ELR (cell line): ENCODE results near the gene IMPG1.

ENCODE experiments used
- DNase-seq: peaks from one replicate; pipeline ENCODE4 v3.0.0-alpha.2; 2015; ENCODE audit warnings: low read depth

The IMPG1 gene

DNA sequence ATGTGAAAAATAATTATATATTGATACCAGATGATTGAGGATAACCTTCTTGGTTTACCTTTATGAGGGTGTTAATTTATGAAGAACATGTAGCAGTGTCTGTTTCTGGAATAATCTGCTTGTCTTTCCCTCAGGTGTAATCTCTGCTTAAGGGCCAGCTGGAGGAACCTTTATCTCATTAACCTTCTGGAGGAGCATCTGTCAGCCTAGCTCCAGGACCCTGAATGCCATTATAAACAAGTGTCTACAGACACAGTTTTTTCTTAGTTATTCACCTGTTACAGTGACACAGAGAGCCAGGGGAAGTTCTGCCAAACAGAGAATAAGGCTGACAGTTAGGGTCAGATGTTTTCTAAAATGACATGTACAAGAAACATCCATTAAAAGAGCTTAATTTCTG is at the start of gene IMPG1:
TSS of gene IMPG1 (minus strand) at position 101 of the 400 bp plus-strand sequence. CDS start 174 bp downstream, outside the sequence.
- DNase-seq = no peak

- no peak for DNase-seq
These were observed 47.8 kb upstream of the IMPG1 start for GRCh38 chr6:76120302-76120701.

DNA sequence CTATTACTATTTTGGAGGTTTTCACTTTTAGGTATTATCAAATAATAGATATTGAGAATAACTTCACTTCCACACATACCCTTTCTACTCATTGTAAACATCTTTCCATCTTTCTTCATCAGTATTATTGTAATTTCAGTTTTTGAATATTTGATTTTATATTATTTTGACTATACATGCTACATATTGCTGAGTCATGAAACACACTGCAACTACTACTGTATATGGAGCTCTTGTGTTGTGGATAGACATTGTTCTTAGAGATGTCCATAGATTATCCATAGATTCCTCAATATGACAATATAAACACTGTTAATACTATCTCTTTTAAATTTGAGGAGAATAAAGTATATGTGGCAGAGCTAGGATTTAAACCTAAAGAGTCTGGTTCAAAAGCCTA is 819 bp upstream of the IMPG1 start:
- DNase-seq = no peak

GRCh38 chr6:76057469-76057868 is 15.0 kb downstream of the IMPG1 start:
- DNase-seq = no peak

DNA sequence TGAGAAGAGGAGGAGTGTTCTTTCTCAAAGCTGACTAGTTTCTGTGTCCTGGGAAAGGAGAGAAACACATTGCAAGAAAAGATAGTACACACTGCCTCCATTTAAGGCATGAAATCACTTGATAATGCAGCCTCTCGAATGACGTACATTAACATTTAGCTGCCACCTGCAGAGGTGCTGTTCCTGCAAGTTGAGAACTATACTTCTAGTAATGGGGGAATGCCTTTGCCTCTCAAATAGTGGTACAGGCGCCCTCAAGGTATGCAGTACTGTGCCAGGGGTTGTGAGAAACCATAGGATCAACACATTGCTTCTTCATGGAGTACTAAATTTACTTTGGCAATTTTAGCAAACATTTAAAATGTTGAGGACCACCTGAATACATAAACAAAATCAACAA is 20.1 kb downstream of the IMPG1 start:
- no peak for DNase-seq

GRCh38 chr6:76043690-76044089 is 28.8 kb downstream of the IMPG1 start:
- peak; percentile 0 for DNase-seq

DNA sequence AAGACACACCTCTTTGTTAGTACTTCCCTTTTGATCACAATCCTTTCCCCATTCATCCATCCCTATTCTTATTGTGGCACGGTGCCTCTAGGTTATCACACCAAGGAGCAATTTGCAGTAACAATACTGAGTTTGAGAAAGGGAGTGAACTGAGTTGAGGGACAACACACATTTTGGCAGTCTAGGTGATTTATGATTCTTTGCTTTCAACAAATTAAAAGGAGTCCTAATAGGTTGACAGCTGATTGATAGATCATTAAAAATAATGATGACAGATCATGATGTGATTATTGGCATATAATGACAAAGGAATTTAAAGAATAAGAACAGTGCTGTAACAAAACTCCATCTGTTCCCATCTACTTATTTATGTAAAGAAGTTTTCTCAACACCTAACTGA is 36.7 kb downstream of the IMPG1 start:
- no peak for DNase-seq

- DNase-seq = no peak
These were observed 46.4 kb downstream of the IMPG1 start for GRCh38 chr6:76026101-76026500.

GRCh38 chr6:76014626-76015530 is 57.6 kb downstream of the IMPG1 start:
- DNase-seq = no peak

GRCh38 chr6:76004202-76004601 is 68.3 kb downstream of the IMPG1 start:
- DNase-seq = no peak

- DNase-seq = no peak
These were observed 68.8 kb downstream of the IMPG1 start for GRCh38 chr6:76003686-76004085.

DNA sequence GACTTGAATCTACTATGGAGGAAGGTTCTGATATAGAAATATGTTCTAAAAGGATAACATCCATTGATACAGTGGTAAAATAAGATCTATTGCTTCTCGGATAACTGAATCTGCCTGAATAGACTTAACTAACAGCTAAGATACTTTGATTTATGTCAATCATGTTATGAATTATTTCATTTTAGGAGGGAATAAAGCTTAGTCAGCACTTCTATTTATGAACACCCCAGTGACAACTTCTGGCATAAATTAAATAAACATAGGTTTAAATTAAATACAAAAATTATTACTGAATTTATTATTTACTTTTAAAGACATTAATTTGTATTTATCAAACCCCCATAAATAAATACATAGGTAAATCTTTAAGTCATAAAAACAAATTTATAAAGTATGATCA is 69.3 kb downstream of the IMPG1 start:
- DNase-seq = no peak

DNA sequence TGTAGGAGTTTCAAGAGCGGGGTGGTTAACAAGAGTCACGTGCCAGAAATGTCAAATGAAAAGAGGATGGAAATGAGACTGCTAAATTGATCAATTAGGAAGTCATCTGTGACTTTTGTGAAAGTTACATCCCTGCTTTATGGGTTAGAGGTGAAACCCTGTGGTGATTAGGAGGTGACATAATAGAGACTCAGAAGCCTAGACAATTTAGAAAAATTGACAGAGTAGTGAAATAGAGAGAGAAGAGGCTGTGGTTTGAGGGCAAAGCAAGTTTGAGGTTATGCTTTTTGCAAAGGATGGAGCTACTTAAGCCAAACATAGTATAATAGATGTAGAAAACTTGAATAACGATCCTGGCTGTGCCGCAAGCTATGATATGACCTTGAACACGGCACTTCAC is 71.8 kb downstream of the IMPG1 start:
- DNase-seq = no peak

DNA sequence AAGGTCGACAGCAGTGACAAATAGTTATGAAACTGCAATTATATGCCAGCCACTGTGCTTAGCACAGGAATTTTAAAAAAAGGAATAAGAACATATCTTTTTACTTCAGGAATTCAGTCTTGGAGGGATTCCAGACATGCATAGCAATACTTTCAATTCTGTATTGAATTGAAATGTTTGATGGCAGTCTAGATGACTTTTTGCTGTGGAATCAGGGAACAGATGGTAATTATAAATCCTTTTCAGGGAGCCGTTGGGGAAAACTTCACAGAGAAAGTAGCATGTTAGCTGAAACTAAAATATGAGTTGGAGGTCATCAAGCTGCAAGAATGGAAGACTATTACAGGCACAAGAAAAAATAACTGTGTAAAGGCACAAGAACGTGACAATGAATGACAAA is 74.8 kb downstream of the IMPG1 start:
- no peak for DNase-seq

GRCh38 chr6:75993236-75994162 is 79.0 kb downstream of the IMPG1 start:
- DNase-seq = no peak

- DNase-seq = no peak
These were observed 80.5 kb downstream of the IMPG1 start for GRCh38 chr6:75991941-75992340.

DNA sequence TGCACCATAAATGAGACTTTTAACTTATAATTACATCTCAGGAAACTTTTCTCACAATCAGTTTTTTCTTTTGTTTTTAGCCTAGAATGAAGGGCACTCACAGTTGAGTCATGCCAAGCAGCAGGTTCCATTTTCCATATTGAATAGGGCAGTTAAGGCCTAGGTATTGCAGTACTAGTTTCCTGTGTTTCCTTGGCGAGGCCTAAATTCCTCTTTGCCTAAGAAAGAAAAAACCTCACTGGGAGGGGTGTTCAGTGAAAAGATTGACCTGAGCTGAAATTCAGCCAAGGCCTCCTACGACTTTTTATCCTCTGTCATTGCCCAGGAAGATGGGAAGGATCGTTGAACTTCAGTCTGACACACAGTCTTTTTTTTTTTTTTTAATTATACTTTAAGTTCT is 85.5 kb downstream of the IMPG1 start:
- DNase-seq = no peak

DNA sequence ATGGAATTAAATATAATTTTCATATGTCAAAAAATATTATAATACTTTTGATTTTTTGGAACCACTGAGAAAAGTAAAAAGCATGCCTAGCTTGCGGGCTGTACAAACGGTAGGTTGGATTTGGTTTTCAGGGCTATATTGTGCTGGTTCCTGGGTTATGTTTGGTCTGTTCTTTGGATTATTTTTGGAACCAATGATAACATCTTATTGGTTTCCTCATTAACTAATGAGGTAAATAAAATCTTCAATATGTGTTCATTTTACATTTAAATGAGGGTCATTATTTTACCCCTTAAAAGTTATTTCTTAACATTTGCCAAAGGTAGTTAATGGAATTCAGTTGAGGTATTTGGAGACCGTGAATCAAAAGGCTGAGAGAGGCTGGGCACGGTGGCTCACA is 96.6 kb downstream of the IMPG1 start:
- DNase-seq = no peak

DNA sequence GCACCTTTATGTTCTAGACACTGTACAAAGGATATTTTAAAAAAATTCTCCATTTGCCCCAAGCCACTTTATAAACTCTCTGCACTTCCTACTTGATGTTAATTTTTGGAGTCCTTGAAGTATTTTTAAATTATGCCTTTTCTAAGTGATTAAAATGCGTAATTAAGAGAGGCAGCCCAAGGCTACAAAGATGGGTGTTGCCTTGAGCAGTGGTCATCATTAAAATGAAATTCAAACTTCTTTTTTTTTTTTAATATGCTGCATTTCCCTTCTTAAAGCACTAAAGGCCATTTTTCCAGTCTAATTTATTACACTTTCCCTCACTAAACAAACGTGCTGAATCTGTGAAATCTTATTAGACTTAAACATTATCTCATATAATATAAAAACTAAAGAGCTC is 102.4 kb downstream of the IMPG1 start:
- DNase-seq = no peak

DNA sequence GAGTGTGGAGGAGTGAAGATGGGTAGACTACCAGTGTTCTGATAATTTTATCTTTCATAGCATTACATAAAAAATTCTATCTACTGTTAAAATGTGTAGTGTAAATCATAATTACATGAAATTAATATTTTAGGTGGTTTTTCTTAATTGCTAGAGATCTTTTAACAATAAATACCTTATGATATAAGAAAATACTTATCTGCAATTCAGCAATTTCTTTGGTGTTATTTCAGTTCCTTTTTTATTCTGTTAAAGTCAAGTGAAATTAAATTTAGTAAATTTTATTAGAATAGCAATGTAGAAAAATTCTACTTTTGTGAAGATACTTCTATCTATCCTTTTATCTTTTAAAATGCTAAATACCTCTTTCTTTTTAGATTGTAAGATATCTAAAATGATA is 104.3 kb downstream of the IMPG1 start:
- DNase-seq = no peak

DNA sequence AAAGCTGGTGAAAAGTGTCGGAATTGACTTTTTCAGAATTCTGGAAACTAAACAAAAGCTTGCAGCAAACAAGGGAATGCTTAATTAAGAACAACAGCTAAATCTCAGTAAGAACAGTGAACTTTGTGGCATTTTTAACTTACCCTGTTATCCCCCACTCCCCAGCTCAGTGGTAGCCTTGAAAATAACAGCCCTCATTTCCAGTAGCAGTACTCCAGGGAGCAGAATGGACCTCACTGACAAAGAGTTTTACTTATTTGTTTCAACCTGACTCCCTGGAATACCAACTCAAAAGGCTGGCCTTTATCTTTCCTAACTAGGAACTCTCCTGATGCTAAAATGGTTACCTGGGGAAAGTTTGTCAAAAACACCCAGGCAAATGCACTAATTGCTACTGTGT is 108.9 kb downstream of the IMPG1 start:
- DNase-seq = no peak

GRCh38 chr6:75952128-75952527 is 120.3 kb downstream of the IMPG1 start:
- no peak for DNase-seq

DNA sequence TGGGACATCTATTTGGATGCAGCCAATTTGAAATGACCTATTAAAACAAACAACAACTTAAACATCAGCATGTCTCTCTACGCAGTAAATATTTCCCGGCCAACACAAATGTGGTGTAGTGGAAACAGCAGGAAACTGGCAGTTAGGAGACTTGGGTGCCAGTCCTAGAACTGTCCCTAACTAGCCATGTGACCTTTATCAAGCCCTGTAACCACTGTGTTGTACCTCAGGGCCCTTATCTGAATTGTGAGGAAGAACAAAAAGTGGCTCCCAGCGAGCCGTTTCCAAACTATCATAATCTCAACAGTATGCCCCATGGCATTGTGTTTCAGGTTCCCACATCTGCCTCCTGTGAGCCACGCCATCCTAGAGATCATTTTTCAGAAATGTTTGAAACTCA is 124.5 kb downstream of the IMPG1 start:
- no peak for DNase-seq
